ENCODE measurements around the gene NFKBIZ.

Gene NFKBIZ

DNA sequence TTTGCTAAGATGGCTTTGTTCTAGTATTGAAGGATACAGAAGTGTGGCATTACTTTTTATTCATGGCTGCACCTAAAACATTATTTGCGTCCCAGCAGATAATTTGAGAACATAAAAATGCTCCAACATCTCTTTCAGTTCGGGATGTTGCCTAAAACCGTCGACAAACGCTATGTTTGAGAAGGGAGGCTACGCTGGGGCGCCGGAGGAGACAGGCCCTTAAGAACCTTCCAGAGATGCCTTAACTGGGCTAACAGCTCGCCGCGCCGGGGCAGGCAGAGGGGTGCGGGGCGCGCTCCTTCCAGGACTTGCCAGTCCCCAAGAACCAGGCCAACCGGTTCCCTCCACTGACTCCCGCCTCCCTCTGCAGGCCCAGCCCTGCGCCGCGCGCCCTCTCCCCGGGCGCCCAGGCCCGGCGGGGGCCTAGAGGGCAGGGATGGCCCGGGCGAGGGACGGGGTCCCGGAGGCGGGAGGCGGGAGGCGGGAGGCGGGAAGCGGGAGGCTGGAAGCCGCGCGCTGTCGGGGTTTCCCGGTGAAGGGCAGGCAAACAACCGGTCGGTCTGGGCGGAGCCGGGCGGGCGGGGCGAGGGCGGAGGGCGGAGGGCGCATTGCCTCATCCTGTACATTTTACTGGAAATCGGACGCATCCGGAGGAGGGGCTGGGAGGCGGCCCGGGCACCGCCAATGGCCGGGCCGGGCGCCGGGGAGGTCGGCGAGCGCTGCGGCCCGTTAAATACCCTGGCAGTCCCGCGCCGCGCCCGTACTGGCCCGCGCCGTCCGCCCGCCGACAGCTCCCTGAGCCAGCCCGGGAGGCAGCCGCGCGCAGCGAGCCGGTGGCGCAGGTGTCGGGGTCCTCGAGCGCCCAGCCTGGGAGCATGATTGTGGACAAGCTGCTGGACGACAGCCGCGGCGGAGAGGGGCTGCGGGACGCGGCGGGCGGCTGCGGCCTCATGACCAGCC lies at the start of gene NFKBIZ:
TSS of gene NFKBIZ (plus strand) at position 761 of the 960 bp plus-strand sequence. CDS start at position 876, 115 bp downstream.
- DNase-seq = peak; percentile 83 to 92 (median 86)

GRCh38 chr3:101801174-101801573 lies 48.1 kb upstream of the NFKBIZ start:
- DNase-seq = no peak

- DNase-seq = no peak
These were observed 47.1 kb upstream of the NFKBIZ start for GRCh38 chr3:101802179-101802578.

GRCh38 chr3:101803173-101803782 lies 46.0 kb upstream of the NFKBIZ start:
- DNase-seq = peak in 5 of 6 experiments; percentile 42 to 81 (median 61)

DNA sequence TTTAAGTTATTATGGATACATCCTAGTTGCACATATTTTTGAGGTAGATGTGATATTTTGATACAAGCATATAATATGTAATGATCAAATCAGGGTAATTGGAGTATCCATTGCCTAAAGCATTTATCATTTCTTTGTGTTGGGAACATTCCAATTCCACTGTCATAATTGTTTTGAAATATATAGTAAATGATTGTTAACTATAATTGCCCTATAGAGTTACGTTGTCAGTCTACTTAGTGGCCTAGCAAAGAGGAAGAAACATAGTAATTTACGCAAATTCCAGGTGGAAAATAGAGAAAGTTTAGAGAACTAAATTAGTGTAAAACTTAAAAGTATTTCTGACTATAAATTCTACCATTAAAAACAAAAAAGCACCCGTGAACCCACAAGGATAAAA lies 45.4 kb upstream of the NFKBIZ start:
- no peak for DNase-seq

GRCh38 chr3:101806491-101806890 lies 42.8 kb upstream of the NFKBIZ start:
- DNase-seq = no peak

DNA sequence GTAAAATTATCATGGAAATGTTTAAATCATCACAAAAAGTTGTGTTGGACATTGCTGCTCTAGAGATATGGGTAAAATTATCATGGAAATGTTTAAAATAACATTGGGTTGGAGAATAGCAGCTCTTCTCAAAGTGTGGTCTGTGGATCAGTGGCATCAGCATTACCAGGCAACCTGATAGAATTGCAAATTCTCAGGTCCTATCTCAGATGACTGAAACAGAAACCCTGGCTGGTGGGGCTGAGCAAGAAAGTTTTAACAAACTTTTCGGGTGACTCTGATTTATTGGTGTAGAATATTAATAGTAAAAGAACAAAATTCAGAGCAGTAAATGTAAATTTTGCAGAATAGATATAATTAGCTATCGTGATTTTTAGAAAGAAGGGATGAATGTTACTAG lies 41.4 kb upstream of the NFKBIZ start:
- no peak for DNase-seq

GRCh38 chr3:101809178-101810021 lies 39.9 kb upstream of the NFKBIZ start:
- peak in 5 of 6 experiments; percentile 16 to 62 (median 27) for DNase-seq

- DNase-seq = no peak
These were observed 39.3 kb upstream of the NFKBIZ start for GRCh38 chr3:101810022-101810418.

GRCh38 chr3:101811875-101812274 lies 37.4 kb upstream of the NFKBIZ start:
- no peak for DNase-seq

- no peak for DNase-seq
These were observed 36.4 kb upstream of the NFKBIZ start for GRCh38 chr3:101812895-101813294.

GRCh38 chr3:101813817-101814440 lies 35.4 kb upstream of the NFKBIZ start:
- DNase-seq = peak in 3 of 6 experiments; percentile 20 to 56 (median 41)

GRCh38 chr3:101814835-101815234 lies 34.5 kb upstream of the NFKBIZ start:
- no peak for DNase-seq

- no peak for DNase-seq
These were observed 32.8 kb upstream of the NFKBIZ start for GRCh38 chr3:101816215-101817149.

GRCh38 chr3:101817992-101818391 lies 31.3 kb upstream of the NFKBIZ start:
- no peak for DNase-seq

- no peak for DNase-seq
These were observed 29.6 kb upstream of the NFKBIZ start for GRCh38 chr3:101819649-101820206.

DNA sequence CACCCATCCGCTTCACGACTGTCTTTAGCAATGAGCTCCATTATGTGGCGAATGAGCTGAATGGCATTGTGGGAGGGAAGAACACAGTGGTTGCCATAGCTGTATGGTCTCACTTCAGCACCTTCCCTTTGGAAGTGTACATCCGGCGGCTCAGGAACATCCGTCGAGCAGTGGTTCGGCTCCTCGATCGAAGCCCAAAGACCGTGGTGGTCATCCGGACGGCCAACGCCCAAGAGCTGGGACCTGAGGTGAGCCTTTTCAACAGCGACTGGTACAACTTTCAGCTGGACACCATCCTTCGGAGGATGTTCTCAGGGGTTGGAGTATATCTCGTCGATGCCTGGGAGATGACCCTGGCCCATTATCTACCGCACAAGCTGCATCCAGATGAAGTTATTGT lies 27.8 kb upstream of the NFKBIZ start:
- DNase-seq = no peak

- no peak for DNase-seq
These were observed 25.8 kb upstream of the NFKBIZ start for GRCh38 chr3:101823525-101823924.

DNA sequence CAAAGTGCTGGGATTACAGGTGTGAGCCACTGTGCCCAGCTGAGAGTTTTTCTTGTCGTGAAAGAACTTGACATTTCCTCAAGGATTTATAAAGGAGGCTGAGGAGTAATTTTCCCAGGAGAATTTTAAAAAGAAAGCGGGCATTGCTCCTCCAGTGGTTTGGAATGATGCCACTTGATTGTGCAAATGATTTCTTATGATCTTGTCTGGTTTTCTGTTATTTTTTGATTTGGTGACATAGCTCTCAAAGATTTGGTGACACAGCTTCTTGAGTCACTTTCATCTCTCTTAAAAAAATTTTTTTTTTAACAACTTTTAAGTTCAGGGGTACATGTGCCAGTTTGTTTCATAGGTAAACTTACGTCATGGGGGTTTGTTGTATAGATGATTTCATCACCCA lies 24.6 kb upstream of the NFKBIZ start:
- DNase-seq = no peak

GRCh38 chr3:101825904-101826445 lies 23.3 kb upstream of the NFKBIZ start:
- no peak for DNase-seq
